Suprapubic skin (tissue), 4 donors: ENCODE results near the gene MPEG1. TPM values are rescaled to one million over a fixed set of nuclear protein-coding genes. Genes with fewer than 3 reads are reported as not detected.

Experiments
- DNase-seq, 2 donors: peaks; one replicate each; pipeline ENCODE4 v3.0.0-alpha.2; 2019; ENCODE audit warnings: low spot score in 2 of 2
- H3K27ac ChIP-seq: fragments of 200-600 bp; sonication (generic); one replicate; pipeline ENCODE4 v1.5.1; 2019
- H3K27me3 ChIP-seq: fragments of 200-600 bp; sonication (generic); one replicate; pipeline ENCODE4 v1.5.1; 2019
- H3K36me3 ChIP-seq: fragments of 200-600 bp; sonication (generic); one replicate; pipeline ENCODE4 v1.5.1; 2019
- H3K4me1 ChIP-seq: fragments of 200-600 bp; sonication (generic); one replicate; pipeline ENCODE4 v1.5.1; 2019
- H3K4me3 ChIP-seq: fragments of 200-600 bp; sonication (generic); one replicate; pipeline ENCODE4 v1.5.1; 2019; ENCODE audit warnings: mild to moderate bottlenecking
- H3K9me3 ChIP-seq: fragments of 200-600 bp; sonication (generic); one replicate; pipeline ENCODE4 v1.5.1; 2019
- CTCF ChIP-seq, 2 donors: fragments of 200-600 bp in 1 of 2; fragments of 450-650 bp in 1 of 2; sonication (generic) in 1 of 2; IDR thresholded peaks; one replicate each; pipeline ENCODE4 v1.5.1; 2016 to 2019; ENCODE audit warnings: antibody characterized with exemption in 2 of 2, mild to moderate bottlenecking in 1 of 2, moderate library complexity in 1 of 2
- EP300 ChIP-seq: sonication (generic); formaldehyde crosslinking; IDR thresholded peaks from one replicate; pipeline ENCODE4 v1.6.1; 2017; ENCODE audit warnings: antibody characterized with exemption
- POLR2A ChIP-seq, 2 donors: fragments of 450-650 bp; IDR thresholded peaks; one replicate each; pipeline ENCODE4 v1.6.1; 2017; ENCODE audit warnings: antibody characterized with exemption in 2 of 2, mild to moderate bottlenecking in 2 of 2, moderate library complexity in 2 of 2
- POLR2AphosphoS5 ChIP-seq, 3 donors: sonication (generic); formaldehyde crosslinking; IDR thresholded peaks; one replicate each; pipeline ENCODE4 v1.6.1; 2017; ENCODE audit warnings: antibody characterized with exemption in 3 of 3
- WGBS: methylation state at CpG from one replicate; pipeline ENCODE4 v1.1.5; 2018; 5-methylcytosine and 5-hydroxymethylcytosine counted together
- total RNA-seq, 4 donors: library from RNA; depleted of rRNA; stranded (reverse); fragments of >200 nt; gene quantifications; one replicate each; pipeline ENCODE4 v1.1.0, GENCODE V29; 2016

MPEG1 gene
- total RNA-seq, 4 donors from 2014 or later, result 2.3 to 4.5 (median 2.9) TPM

GRCh38 chr11:59218319-59218718 lies 5.6 kb upstream of the MPEG1 start:
- H3K4me3 ChIP-seq, result no peak overlapping the region
- no peak for TF ChIP-seq EP300
- TF ChIP-seq POLR2A (IDR thresholded peaks at IDR 0.05), result no peak
- TF ChIP-seq POLR2AphosphoS5 (IDR thresholded peaks at IDR 0.05), result no peak
- TF ChIP-seq CTCF (IDR thresholded peaks at IDR 0.05), result no peak
- 94% methylated on average over 4 of the region's 4 CpGs for WGBS
- DNase-seq, result no peak
- H3K27me3 ChIP-seq, result no peaks in the 10 kb centered on the region
- peaks cover 25% of the 10 kb centered on the region for H3K4me1 ChIP-seq
- H3K9me3 ChIP-seq, result no peaks in the 10 kb centered on the region
- H3K36me3 ChIP-seq, result no peaks in the 10 kb centered on the region
- no peak overlapping the region for H3K27ac ChIP-seq

GRCh38 chr11:59216641-59217564 lies 4.2 kb upstream of the MPEG1 start:
- WGBS, result 11% methylated on average over 9 of the region's 9 CpGs
- peaks cover 15% of the 10 kb centered on the region for H3K4me1 ChIP-seq
- peak overlapping the region; percentile 60 for H3K27ac ChIP-seq
- DNase-seq, result no peak
- no peaks in the 10 kb centered on the region for H3K36me3 ChIP-seq
- H3K4me3 ChIP-seq, result no peak overlapping the region
- no peaks in the 10 kb centered on the region for H3K27me3 ChIP-seq
- H3K9me3 ChIP-seq, result no peaks in the 10 kb centered on the region
- TF ChIP-seq EP300 (no peak), CTCF (IDR thresholded peaks at IDR 0.05) (no peak), POLR2A (IDR thresholded peaks at IDR 0.05) (no peak), POLR2AphosphoS5 (IDR thresholded peaks at IDR 0.05) (no peak)

- WGBS, result 96% methylated on average over 2 of the region's 2 CpGs
- no peaks in the 10 kb centered on the region for H3K36me3 ChIP-seq
- no peak overlapping the region for H3K4me3 ChIP-seq
- H3K4me1 ChIP-seq, result peaks cover 14% of the 10 kb centered on the region
- DNase-seq, result no peak
- TF ChIP-seq POLR2A (IDR thresholded peaks at IDR 0.05), result no peak
- TF ChIP-seq CTCF (IDR thresholded peaks at IDR 0.05), result no peak
- TF ChIP-seq POLR2AphosphoS5 (IDR thresholded peaks at IDR 0.05), result no peak
- no peak for TF ChIP-seq EP300
- no peak overlapping the region for H3K27ac ChIP-seq
- H3K9me3 ChIP-seq, result no peaks in the 10 kb centered on the region
- H3K27me3 ChIP-seq, result no peaks in the 10 kb centered on the region
These were observed 1.6 kb upstream of the MPEG1 start for GRCh38 chr11:59214141-59214893.

GRCh38 chr11:59212222-59212621 lies 505 bp downstream of the MPEG1 start:
- peak overlapping the region; percentile 29 for H3K4me3 ChIP-seq
- TF ChIP-seq EP300, result no peak
- no peak for TF ChIP-seq POLR2A (IDR thresholded peaks at IDR 0.05)
- TF ChIP-seq CTCF (IDR thresholded peaks at IDR 0.05), result no peak
- no peak for TF ChIP-seq POLR2AphosphoS5 (IDR thresholded peaks at IDR 0.05)
- WGBS, result 82% methylated on average over 7 of the region's 7 CpGs
- DNase-seq, result no peak
- peaks cover 20% of the 10 kb centered on the region for H3K4me1 ChIP-seq
- H3K27ac ChIP-seq, result no peak overlapping the region
- H3K36me3 ChIP-seq, result no peaks in the 10 kb centered on the region
- H3K9me3 ChIP-seq, result no peaks in the 10 kb centered on the region
- no peaks in the 10 kb centered on the region for H3K27me3 ChIP-seq

- H3K9me3 ChIP-seq, result no peaks in the 10 kb centered on the region
- peak overlapping the region; percentile 28 for H3K4me3 ChIP-seq
- no peak for DNase-seq
- no peaks in the 10 kb centered on the region for H3K27me3 ChIP-seq
- no peak overlapping the region for H3K27ac ChIP-seq
- TF ChIP-seq EP300 (no peak), CTCF (IDR thresholded peaks at IDR 0.05) (no peak), POLR2AphosphoS5 (IDR thresholded peaks at IDR 0.05) (no peak), POLR2A (IDR thresholded peaks at IDR 0.05) (no peak)
- H3K4me1 ChIP-seq, result peaks cover 10% of the 10 kb centered on the region
- H3K36me3 ChIP-seq, result peaks cover 5% of the 10 kb centered on the region
- WGBS, result 60% methylated on average over 2 of the region's 2 CpGs
These were observed 3.8 kb downstream of the MPEG1 start for GRCh38 chr11:59208956-59209355.
